ENCODE results near the gene ADGRG3. TPM values are rescaled to one million over a fixed set of nuclear protein-coding genes. Genes with fewer than 3 reads are reported as not detected.

ADGRG3 gene
- total and polyA plus RNA-seq, 2 experiments from 2014 or later = not detected

GRCh38 chr16:57644383-57645014 lies 23.6 kb upstream of the ADGRG3 start:
- ATAC-seq (no peak), DNase-seq (ENCODE audit: low spot score) (no peak)
- no peaks in the 10 kb centered on the region for H3K9me2 ChIP-seq (ENCODE audit: insufficient read depth)
- H2AFZ ChIP-seq = no peak overlapping the region
- H3K36me3 ChIP-seq (ENCODE audit: insufficient read depth) = no peaks in the 10 kb centered on the region
- no peaks in the 10 kb centered on the region for H3F3A ChIP-seq (replicated peaks; ENCODE audit: low read depth)
- no peaks in the 10 kb centered on the region; the same call in 1 of the 2 replicates for H3K4me1 ChIP-seq (ENCODE audit: insufficient read depth)
- no peak overlapping the region for H3K27ac Mint-ChIP-seq
- H3K9me3 Mint-ChIP-seq = no peaks in the 10 kb centered on the region
- no peaks in the 10 kb centered on the region; the same call in 1 of the 2 replicates for H4K20me1 ChIP-seq (replicated peaks; ENCODE audit: insufficient read depth)
- no peaks in the 10 kb centered on the region for H3K27me3 ChIP-seq (ENCODE audit: insufficient read depth)
- H3K4me2 ChIP-seq = no peak overlapping the region
- H3K27ac ChIP-seq (ENCODE audit: low read depth) = no peak overlapping the region
- H3K4me3 Mint-ChIP-seq = no peak overlapping the region
- H3K27me3 Mint-ChIP-seq (ENCODE audit: insufficient read depth, low read depth, poor library complexity) = peaks cover 8% of the 10 kb centered on the region
- H3K4me1 Mint-ChIP-seq = no peaks in the 10 kb centered on the region
- TF ChIP-seq NANOG (IDR thresholded peaks at IDR 0.05; ENCODE audit: borderline replicate concordance) (no peak), POLR2AphosphoS5 (IDR thresholded peaks at IDR 0.05; ENCODE audit: low read depth) (no peak), ETS1 (IDR thresholded peaks at IDR 0.05) (no peak), ZNF331 (CRISPR knock-in tag; IDR thresholded peaks at IDR 0.05; ENCODE audit: low read depth) (no peak), EZH2 (IDR thresholded peaks at IDR 0.05; ENCODE audit: low read depth, unreplicated experiment) (no peak), STAT1 (IDR thresholded peaks at IDR 0.05; ENCODE audit: unreplicated experiment) (no peak), EZH2phosphoT487 (IDR thresholded peaks at IDR 0.05; ENCODE audit: unreplicated experiment) (no peak), CREB1 (CRISPR knock-in tag; IDR thresholded peaks at IDR 0.05; ENCODE audit: low read depth) (no peak), JUNB (IDR thresholded peaks at IDR 0.05; ENCODE audit: unreplicated experiment) (no peak), ZNF462 (CRISPR knock-in tag; IDR thresholded peaks at IDR 0.05) (no peak), CTCF (conservative IDR thresholded peaks at IDR 0.05; ENCODE audit: low read depth in 2 of 2) (no peak), REST (IDR thresholded peaks at IDR 0.05; ENCODE audit: unreplicated experiment) (no peak), ZNF114 (CRISPR knock-in tag; IDR thresholded peaks at IDR 0.05) (no peak)
- no peaks in the 10 kb centered on the region for H3K36me3 Mint-ChIP-seq (ENCODE audit: low read depth)
- no peaks in the 10 kb centered on the region for H3K79me2 ChIP-seq (replicated peaks; ENCODE audit: insufficient read depth)
- H3K4me3 ChIP-seq = no peak overlapping the region

Measured in GM23338 (cell line).